Stimulated activated CD4-positive, alpha-beta T cell treated with anti-CD3 and anti-CD28 coated beads, Interleukin-15, amount 100 ng/mL, for 48 hours (primary cell): ENCODE measurements around the gene MPL.

Experiments
- DNase-seq, 2 donors: peaks; one replicate each; pipeline ENCODE4 v3.0.0-alpha.2; 2020; ENCODE audit warnings: low read depth in 2 of 2

Gene MPL

DNA sequence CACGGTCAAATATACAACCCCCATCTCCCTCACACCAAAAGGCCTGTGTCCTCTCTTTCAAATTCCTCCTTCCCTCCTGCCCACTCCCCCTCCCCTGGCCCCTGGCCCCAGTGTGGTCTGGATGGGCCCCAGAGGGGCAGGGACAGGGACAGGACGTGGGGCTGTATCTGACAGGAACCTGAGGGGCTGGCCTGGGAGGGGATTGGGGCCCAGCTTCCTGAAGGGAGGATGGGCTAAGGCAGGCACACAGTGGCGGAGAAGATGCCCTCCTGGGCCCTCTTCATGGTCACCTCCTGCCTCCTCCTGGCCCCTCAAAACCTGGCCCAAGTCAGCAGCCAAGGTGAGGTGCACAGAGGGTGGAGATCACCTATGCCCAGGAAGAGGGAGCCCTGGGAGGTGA lies at the start of gene MPL:
TSS of gene MPL (plus strand) at position 231 of the 400 bp plus-strand sequence. CDS start at position 262, 31 bp downstream.
- DNase-seq = no peak

DNA sequence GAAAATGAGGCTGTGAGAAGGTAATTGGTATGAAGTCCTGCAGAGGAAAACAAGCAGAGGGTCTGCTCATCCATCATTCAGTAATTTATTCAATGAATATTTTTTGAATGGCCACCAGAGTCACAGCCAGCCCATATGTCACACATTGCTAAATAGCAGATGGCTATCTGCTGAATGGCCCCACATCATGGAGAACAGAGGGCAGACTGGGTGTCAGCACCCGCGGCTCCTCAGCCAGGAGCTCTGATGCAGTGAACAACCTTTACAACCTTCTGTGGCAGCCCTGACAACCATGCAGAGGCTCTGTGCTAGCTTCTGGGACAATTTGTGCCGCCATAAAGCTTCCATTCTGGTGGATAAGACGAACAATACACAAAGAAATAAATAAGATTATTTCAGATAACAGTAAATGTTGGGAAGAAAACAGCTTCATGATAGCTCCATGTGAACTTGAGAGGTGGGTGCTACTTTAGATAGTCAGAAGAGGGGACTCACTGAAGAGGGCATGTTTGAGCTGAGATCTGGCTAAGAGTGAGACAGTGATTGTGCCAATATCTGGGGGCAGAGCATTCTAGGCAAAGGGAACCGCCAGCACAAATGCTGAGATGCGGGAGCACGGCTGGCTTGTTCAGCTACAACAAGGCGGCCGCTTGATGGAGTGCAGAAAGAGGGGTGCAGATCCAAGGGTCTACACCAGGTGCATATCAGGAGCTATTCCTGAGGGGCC lies 49.4 kb upstream of the MPL start:
- DNase-seq = no peak

DNA sequence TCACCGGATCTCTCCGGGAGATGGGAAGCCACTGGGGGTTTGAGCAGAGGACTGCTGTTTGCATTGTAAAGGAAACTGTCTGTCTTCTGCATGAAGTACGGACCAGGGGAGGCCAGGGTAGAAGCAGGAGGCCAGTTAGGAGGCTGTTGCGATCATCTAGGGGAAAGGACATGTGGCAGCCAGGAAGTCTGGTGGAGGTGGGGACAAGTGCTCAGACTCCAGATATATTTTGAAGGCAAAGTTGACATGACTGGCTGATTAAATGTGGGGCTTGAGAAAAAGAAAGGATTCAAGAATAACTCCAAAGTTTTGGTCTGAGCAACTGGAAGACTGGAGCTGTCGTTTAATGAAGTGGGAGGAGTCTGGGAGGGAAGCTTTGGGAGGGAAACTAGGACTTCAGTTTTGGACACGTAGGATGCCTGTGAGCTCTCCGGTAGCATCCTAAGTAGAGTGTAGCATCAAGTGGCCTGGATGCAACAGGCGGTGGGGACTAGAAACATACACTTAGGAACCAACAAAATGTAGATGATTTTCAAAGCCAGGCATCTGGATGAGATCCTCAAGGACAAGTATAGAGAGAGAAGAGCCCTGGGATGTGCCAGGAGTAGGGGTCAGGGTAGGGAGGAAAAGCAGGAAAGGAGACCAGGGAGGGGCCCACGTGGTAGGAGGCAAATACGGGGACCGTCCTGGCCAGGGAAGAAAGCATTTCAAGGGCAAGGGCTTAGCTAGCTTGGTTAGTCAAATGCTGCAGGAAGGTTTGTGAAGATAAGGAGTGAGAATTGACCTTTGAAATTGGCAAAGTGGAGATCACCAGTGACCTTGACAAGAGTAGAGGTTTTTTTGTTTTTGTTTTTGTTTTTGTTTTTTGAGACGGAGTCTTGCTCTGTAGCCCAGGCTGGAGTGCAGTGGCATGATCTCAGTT lies 48.6 kb upstream of the MPL start:
- DNase-seq = no peak

DNA sequence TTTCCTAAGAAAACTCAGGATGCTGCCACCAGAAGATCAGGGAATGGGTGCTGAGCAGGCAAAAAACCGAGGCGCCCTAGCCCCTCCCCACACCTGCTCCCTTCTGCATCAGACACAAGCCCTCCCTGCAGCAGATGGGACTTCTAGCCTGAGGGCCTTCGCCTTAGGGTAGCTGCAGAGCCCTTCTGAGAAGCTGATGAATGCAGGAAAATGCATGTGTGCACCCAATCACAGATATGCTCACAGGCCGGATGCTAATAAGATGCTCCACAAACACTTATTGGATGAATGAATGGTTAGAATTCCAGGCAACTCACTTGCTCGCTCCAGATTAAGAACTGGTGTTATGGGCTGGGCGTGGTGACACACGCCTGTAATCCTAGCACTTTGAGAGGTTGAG lies 45.4 kb upstream of the MPL start:
- no peak for DNase-seq

DNA sequence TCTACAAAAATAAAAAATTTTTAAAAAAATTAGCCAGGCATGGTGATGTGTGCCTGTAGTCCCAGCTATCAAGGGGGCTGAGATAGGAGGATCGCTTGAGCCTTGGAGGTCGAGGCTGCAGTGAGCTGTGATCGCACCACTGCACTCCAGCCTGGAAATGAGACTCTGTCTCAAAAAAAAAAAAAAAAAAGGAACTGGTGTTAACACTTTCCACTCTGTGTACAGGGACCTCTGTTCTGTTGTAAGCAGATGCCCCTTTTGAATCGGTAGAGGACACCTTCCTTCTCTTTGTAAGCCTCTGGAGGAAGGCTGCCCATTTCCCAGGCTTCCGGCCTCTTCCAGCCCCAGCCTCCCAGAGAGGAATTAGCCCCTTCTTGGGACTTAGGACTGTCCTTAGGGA lies 44.9 kb upstream of the MPL start:
- no peak for DNase-seq

DNA sequence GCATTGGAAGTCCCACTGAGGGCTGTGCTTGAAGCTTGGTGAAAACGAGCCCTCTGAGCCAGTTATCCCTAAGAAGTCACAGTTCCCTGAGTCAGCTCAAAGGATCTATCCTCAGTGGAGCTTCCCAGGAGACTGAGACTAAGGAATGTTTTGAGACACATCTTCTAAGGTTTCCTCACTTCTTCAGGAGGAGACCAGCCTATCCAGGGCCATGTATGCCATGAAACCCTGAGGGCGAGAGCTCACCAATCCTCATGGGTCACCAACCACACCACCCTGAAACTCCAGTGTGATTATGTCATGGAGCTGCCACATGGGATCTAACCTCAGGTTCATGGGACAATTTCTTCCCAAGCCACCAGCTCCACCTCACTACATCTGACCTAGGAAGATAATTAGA lies 44.4 kb upstream of the MPL start:
- DNase-seq = no peak

DNA sequence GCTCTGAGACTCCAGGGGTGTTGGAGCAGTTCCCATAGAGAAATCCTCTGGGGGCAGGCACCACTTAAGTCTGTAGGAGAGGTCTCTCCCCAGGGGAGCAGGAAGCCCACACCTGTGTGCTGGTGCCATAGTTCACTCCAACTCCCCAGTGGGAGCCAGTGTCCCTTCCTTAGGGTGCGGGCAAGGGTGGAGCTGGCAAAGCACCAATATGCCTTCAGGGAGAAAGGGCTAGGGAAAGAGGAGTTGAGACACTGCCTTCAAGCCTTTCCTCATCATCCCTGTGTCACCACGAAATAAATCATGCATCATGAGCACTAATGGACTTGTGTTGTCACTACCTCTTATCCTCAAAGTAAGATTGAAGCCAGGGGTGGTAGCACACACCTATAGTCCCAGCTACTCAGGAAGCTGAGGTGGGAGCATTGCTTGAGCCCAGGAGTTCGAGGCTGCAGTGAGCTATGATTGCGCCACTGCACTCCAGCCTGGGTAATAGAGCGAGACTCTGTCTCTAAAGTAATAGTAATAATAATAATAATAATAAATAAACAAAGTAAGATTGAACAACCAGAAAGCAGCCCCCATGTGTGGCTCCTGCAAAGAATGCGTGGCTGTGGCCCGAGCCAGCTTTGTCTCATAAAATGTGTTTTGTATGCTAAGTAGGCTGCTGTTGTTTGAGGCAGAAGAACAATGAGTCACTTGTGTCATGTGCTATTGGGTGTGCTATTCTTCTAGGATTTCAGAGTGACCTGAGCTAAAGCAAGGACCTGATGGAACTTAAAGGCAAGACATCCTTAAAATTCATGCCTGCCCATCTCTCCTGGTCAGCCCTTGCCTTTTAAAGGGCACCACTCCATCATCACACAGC lies 43.5 kb upstream of the MPL start:
- no peak for DNase-seq

DNA sequence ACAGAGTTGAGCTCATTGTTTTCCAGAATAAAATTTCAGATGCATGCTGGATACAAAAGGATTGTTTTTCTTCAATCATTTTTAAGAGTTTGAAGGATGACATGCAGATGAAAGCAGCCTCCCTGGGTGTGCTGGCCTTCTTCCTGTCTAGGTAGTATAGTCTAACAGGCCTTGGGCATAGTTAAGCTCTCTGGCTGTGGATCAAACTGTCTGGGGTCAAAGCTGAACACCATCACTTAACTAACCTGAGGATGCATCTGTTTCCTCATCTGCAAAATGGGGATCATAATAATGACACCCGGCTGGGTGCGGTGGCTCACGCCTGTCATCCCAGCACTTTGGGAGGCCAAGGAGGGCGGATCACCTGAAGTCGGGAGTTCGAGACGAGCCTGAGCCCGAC lies 42.9 kb upstream of the MPL start:
- DNase-seq = no peak

DNA sequence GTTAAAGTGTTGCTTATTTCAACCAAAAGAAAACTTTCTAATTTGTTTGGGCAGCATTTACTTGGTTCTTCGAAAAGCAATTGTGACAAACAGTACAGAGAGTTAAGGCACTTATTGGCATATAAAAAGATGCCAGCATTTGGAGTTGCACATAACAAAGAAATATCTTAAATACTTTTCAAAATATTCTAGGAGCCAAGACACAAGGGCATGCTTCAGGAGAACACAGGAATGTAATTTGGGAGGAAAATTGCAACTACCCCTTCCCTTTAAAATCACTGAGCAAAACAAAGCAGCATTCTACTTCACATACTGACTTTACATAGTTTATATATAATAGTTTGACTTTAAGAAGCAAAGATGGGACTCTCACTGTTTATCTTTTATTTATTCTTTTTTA lies 41.4 kb upstream of the MPL start:
- DNase-seq = no peak

DNA sequence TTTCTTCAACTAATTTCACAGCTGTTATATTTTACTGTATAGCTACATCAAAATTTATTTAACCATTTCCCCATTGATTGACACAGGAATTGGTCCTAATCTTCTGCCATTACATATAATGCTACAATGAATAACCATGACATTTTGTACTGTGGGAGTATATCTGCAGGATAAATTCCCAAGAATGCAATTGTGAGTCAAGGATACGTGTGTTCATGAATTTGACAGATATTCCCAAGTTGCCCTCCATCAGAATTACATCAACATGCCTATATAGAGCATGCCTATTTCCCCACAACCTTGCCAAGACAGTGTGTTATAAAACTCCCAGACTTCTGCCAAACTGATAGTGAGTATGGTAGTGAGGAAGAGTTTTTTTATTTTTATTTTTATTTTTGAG lies 39.6 kb upstream of the MPL start:
- no peak for DNase-seq

DNA sequence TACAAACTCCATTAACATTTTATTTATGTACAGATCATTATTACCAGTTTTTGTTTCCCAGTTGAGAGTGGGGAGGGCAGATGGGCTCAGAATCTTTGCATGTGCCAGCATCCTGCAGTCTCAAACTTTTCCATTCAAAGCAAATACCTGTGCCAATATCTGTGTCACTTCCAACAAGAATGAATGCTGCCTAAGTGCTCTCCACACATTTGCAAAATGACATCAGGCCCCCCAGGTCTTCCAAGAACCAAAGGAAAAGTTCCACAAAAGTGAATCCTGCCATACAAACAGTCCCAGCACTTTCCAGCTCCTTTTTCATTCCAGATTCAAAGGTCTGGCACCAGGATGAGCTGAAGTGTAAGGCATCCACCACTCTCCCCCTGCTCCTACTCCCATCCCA lies 38.5 kb upstream of the MPL start:
- no peak for DNase-seq

DNA sequence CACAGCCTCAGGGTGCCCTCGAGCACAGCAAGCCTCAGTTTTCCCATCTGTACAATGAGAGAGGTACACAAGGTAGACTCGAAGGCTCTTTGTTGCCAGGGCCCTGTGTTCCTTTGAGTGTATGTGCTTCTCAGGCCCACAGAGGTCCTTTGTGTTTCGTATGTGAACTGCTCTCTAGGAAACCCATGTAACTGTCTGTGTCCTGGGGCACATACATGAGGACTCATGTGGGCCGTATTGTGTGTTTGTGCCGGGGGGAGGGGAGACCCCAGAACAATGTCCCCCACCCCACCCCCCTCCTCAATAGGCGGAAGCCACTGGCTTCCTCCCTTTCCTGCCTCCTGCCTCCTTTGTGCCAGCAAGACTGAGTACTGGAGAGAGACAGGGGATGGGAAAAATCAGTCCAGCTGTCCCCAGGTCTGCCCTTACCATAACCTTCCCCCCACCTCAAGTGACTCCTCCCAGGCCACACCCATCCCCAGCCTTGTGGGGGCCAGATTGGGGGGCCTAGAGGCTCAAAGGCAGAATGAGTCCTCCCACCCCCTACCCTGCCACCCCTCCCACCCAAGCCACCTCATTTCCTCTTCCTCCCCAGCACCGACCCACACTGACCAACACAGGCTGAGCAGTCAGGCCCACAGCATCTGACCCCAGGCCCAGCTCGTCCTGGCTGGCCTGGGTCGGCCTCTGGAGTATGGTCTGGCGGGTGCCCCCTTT lies 37.1 kb upstream of the MPL start, which contains the start of gene TIE1:
TSS of gene TIE1 (plus strand) at position 605 of the 717 bp plus-strand sequence. CDS start at position 695, 90 bp downstream.
- DNase-seq = no peak

DNA sequence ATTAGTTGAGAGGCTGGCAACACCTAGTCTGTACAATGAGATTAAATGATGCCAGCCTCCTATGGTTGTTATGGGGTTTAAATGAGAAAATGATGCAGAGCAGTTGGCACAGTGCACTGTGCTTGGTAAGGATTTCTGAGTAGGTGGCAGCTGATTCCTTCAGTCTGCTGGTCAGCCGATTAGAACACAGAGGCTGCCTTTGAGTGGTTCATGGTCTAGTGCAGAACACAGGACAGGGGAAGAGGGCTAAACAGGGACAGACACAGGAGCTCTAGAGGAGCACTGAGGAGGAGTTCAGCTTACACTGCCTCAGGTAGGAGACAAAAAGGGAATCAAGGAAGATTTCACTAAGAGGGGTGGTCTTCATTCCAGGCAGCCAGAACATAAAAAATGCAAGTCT lies 35.4 kb upstream of the MPL start:
- DNase-seq = no peak

DNA sequence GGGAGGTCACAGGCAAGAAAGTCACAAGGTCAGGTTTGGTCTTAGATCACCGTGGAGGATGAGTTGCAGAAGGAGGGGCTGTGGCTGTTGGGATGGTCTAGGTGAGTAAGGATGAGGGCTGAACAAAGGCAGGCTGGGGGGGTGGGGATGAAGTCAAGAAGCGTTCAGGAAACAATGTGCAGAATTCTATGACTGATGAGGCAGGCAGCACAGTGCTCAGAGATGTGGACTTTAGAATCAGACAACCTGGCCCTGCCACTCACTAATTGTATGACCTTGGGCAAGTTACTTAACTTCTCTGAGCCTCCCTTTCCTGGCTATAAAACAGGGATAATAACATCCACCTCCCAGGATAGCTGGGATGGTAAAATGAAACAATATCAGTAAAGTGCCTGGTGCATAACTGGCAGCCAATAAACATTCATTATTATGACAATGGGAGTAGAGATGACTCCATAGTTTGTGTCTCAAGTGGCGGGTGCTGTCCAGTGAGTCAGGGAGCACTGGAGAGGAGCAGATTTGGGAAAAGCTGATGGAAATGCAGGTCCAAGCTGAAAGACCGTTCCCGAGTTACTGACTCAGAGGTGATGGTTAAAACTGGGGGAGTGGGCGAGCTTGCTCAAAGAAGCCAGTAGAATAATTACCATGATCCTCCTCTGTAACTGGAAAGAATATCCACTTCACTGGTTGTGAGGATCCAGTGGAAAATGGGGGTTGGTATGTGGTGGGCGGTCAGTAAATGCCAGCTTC lies 34.7 kb upstream of the MPL start:
- DNase-seq = no peak

DNA sequence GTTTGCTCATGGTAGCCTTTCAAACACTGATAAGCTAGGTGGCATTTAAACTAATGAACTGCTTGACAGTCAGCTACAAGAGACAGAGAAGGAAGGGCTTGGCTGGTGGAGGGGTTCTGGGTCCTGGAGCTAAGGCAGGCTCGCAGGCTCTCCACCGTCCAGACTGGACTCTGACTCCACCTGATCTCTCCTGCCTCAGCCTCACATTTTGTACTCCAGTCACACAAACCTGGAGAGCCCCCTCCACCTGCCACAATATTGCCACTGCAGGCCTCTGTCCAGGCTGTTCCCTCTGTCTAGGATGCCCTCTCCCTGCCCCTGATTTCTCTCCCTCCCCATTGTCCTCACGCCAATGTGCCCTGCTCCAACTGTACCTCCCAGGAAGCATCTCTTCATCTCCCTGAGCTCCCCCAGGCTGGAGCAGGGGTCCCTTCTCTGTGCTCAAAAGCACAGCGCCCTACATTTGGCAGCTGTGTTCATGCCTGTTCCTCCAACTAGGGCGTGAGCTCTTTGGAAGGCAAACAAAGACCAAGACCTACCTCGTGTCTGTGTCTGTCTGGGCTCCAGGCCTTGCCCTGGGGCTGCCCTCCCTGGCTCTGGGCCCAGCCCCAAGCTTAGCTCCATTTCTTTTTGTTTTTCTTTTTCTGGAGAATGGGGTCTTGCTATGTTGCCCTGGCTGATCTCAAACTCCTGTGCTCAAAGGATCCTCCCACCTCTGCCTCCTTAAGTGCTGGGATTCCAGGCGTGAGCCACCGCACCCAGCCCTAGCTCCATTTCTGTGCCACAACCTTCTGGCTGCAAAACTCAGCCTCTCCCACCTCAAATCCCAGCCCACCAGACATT lies 33.9 kb upstream of the MPL start:
- no peak for DNase-seq

DNA sequence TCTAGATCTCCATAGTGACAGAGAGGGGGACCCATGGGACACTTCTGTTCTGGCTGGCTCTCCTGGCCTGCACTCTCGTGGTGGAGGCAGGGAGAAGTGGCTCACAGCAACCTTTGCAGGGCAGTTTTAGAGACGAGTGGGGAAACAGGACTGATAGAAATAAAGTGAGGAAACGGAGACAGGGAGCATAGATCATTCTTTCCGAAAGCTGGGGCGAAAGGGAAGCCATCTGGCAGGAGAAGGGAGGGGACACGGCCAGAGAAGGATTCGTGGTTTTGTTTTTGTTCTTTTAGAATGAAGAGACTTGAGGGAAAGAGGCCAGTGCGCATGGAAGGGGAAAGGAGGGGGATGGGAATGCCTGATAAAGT lies 33.3 kb upstream of the MPL start:
- no peak for DNase-seq

DNA sequence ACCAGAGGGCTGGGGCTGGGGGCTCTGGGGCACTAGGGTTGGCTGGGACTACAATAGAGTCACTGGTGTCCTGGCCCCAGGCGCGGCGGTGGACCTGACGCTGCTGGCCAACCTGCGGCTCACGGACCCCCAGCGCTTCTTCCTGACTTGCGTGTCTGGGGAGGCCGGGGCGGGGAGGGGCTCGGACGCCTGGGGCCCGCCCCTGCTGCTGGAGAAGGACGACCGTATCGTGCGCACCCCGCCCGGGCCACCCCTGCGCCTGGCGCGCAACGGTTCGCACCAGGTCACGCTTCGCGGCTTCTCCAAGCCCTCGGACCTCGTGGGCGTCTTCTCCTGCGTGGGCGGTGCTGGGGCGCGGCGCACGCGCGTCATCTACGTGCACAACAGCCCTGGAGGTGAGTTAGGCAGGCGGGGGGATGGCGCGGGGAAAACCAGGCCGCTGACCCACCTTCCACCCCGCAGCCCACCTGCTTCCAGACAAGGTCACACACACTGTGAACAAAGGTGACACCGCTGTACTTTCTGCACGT lies 32.8 kb upstream of the MPL start:
- DNase-seq = no peak

DNA sequence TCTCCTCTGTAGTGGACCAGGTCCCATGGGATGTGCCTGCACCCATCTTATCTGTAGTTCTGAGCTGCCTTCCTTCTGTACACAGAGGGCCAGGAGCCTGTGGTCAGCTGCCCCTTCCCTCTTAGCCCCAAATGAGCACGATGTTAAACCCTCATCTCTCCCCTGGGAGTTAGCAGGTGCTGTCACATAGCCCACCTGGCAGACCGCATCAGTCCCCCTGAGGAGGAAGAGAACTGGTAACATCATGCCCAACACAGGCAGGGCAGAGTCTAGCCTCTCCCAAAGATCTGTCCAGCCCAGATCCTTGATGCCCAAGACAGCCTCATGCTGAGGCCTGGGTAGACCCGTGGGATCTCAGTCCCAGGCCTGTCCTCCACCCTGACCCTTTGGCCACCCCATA lies 32.2 kb upstream of the MPL start:
- no peak for DNase-seq

DNA sequence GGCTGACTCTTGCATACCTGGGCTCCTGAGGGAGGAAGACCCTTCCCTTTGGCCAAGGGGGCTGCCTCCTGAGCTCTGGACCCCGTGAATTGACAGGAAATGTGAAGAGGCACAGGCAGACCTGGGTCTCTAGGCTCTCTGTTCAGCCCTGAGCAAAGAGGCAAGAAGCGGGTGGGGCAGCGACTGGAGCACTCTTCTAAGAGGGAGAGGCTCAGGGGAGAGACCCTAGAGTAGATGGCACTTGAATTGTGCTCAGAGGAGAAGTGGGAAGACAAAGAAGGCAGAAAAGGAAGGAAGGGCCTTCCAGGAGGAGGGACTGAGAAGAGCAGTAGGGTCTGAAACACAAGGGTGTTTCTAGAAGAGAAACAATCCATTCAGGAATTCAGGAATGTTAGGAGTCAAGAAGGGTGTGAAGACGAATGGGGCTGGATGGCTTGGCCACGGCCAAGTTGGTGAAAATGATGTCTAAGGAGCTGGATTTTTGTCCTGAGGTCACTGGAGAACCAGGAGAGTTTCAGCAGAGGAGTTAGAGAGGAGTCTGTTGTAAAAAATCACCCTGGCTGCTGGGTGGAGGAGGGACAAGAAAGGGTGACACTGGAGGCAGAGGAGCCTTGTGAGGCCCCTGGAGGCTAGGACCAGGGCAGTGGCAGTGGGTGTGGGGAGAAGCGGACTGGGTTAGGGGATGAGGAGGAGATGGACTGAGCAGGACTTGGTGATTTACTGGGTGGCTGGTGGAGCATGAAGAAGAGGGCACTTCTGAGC lies 31.5 kb upstream of the MPL start:
- DNase-seq = no peak
